Prostate gland (tissue), 2 donors: ENCODE results near the gene MATN1.

ENCODE experiments used
- POLR2A ChIP-seq: fragments of 450-650 bp; IDR thresholded peaks from one replicate; pipeline ENCODE4 v1.6.1; 2016; ENCODE audit warnings: antibody characterized with exemption, mild to moderate bottlenecking
- POLR2AphosphoS5 ChIP-seq: sonication (generic); formaldehyde crosslinking; IDR thresholded peaks from one replicate; pipeline ENCODE4 v1.6.1; 2017; ENCODE audit warnings: antibody characterized with exemption
- TF ChIP-seq, protein P1 (sequence below), 4 experiments: fragments of 200-600 bp in 2 of 4; fragments of 450-650 bp in 2 of 4; sonication (generic) in 2 of 4; IDR thresholded peaks; 1 replicate in 3 of 4; 2 replicates in 1 of 4; pipeline ENCODE4 v1.5.1; 2016 to 2019; ENCODE audit warnings: antibody characterized with exemption in 4 of 4, mild to moderate bottlenecking in 2 of 4, moderate library complexity in 2 of 4

DNA sequence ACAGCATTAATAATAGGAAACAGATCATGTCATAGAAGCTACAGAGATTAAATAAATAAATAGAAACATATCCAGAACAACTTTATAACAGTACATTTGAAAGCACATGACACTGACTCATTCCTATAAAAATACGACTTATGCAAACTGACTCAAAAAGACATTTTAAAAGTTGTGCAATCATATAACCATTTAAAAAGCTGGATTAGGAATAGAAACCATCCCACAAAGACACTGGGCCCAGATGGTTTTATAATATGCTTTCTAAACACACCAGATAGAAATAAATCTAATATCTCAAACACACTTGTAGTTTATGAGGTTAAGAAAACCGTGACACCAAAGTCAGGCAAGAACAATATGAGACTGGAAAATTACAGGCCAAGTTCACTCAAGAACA lies 47.6 kb downstream of the MATN1 start:
- TF ChIP-seq, protein P1, sequence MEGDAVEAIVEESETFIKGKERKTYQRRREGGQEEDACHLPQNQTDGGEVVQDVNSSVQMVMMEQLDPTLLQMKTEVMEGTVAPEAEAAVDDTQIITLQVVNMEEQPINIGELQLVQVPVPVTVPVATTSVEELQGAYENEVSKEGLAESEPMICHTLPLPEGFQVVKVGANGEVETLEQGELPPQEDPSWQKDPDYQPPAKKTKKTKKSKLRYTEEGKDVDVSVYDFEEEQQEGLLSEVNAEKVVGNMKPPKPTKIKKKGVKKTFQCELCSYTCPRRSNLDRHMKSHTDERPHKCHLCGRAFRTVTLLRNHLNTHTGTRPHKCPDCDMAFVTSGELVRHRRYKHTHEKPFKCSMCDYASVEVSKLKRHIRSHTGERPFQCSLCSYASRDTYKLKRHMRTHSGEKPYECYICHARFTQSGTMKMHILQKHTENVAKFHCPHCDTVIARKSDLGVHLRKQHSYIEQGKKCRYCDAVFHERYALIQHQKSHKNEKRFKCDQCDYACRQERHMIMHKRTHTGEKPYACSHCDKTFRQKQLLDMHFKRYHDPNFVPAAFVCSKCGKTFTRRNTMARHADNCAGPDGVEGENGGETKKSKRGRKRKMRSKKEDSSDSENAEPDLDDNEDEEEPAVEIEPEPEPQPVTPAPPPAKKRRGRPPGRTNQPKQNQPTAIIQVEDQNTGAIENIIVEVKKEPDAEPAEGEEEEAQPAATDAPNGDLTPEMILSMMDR (IDR thresholded peaks at IDR 0.05), result no peak
- no peak for TF ChIP-seq POLR2A
- peak; percentile 80 for TF ChIP-seq POLR2AphosphoS5
